C1 segment of cervical spinal cord (tissue), 14 donors: ENCODE data around the gene STK32A.

Experiments
- DNase-seq, 14 donors: peaks; one replicate each; lab custom pipeline; 2025; lab: John Stamatoyannopoulos, UW

STK32A gene

DNA sequence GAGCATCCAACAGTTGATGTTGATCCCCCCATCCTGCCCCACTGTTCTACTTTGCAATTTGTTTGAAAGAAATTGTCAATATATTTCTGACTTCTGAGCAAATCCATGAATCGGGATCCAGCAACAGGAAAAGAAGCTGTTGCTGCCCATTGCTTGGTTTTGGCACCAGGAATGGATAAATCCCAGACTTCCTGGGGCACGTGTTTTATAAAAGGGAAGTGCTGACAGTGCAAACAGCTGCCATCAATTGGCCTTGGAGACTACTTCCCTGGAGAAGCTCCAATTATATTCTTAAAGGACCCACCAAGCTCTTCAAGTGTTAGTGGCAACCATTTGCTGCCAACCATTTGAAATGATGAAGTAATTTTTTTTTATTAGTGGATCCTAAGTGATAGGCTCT is 13.7 kb downstream of the STK32A start:
- no peak for DNase-seq

GRCh38 chr5:147259837-147260236 is 25.0 kb downstream of the STK32A start:
- no peak for DNase-seq

DNA sequence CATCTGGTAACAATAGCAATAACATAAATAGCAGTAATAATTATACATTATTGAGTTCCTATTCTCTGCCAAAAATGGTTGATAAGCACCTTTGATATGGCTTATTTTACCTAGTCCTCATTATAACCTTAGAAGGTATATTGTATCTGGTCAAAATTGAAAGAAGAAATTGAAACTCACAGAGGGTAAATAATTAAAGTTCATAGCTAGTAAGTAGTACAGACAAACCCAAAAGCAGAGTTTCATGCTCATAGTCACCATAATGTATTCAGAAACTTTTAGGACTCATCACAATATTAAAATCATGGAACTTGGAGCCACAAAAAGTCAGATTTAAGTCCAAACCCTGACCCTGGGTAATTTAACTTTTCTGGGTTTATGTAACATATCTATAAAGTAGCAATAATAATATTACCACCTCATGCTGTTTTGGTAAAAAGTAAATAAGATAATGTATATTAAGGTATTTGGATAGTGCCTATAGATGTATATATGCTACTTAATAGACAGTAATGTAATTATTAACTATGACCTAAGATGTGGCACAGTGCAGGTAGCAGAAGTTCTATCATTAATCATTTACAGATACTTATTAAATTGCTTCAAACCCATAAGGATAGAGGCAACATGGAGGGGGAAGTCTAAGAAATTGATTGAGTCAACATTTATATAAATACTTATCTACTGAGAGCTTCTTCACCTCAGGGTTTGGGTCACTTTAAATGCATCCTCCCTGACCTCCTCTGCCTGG is 32.4 kb downstream of the STK32A start:
- DNase-seq, result no peak

- DNase-seq, result no peak
Measured at GRCh38 chr5:147276497-147276896, 41.7 kb downstream of the STK32A start.

DNA sequence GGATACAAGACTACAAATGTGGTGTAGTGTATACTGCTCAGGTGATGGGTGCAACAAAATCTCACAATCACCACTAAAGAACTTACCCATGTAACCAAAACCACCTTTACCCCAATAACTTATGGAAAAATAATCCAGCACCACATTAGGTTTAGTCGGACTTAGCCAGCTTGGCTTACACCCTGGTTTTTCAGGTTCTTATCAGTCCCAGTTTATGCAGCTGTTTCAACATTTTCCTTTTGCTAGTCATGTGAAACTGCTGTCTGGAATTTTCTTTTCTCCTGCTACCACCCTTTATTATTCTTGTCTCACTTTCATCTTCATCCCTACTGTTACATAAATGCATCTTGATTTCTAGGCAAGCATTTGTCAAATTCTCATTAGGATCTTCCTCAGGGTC is 51.5 kb downstream of the STK32A start:
- no peak for DNase-seq

DNA sequence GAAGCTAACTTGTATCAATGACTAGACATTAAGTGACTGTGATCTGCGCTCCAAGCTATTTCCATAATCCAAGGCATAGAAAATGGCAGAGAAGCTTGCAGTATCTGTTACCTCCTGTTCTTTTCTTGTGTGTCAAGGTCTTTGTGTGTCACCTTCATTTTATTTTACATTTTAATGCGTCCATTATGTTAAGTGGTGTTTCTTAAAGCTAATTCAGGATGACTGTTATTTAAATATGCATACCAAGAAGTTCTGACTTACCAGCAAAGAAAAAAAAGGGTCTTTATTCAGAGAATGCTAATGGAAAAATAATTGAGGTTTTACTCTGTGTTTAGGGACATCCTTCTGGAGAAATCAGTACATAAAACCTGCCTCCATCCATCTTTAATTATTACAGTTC is 52.3 kb downstream of the STK32A start:
- DNase-seq, result no peak

DNA sequence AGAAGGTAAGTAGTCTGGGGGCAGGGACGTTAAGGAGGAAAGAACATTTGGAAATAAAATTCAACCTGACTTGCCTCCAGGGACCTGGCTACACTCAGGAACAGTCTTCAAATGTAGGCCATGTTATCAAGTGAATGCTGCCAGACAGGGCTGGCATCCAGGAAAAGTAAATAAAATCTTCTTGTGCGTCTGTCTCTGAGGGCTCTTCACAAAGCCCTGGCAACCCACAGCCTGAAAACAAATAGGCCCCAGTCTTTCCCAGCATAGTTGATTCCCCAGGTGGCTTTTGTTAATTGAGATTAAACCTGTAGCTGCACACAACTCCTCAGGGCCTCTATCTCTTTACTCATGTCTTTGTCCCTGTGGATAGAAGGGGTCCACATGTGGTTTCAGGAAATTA is 55.4 kb downstream of the STK32A start:
- DNase-seq, result no peak

DNA sequence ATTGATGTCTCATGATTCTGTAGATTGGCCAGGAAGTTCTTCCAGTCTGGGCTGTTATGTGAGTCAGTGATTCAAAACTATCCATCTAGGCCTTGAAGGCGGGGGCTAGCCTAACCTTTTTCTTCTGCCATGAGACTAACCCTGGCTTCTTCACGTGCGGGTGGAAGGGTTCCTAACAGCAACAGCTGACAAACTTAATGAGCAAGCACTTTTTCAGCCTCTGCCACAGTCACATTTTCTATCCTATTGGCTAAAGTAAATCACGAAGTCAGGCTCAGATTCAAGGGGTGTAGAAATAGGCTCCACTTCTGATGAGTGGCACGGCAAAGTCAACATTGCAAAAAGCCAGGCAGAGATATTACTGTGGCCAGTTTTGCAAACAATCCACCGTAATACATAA is 68.4 kb downstream of the STK32A start:
- DNase-seq, result no peak

- DNase-seq, result peak in 1 of 14 donors; percentile 14
Measured at GRCh38 chr5:147303976-147304375, 69.2 kb downstream of the STK32A start.

DNA sequence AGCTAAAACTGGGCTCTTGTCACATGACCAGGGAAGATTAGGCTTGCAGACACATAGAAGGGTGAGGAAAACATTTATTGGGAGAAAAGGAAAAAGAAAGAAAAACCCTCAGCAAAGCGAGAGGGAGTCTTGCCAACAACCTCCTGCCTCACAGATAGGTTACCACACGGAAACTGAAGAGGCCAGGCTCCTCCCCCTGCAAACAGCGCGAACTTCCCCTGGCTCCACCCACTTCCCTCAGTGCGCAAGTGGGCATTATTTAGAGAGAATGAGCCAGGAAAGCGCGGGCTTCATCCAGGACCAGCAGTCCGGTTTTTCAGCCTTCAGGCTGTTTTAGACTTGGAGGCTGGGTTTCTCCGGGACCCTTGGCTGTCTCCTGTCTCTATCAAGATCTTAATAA is 70.3 kb downstream of the STK32A start:
- DNase-seq, result no peak

DNA sequence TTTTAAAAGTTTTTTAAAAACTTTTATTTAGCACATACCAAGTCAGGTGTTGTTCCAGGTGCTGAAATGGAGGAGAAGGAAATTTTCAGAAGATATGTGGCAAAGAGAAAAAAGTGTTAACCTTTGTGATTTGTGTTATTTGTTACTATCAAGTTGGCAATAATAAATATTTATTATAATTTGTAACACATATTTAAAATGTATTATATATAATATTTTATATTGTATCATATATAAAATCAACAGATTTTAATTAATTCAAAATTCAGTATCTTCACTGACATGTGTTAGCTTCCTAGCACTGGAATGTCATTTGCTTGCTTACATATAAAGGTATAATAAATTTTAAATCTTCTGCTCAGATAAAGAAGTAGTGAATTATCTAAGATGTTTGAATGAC is 71.5 kb downstream of the STK32A start:
- no peak for DNase-seq

- DNase-seq, result peak in 1 of 14 donors; percentile 0
Measured at GRCh38 chr5:147307170-147307569, 72.3 kb downstream of the STK32A start.

- DNase-seq, result no peak
Measured at GRCh38 chr5:147309621-147310020, 74.8 kb downstream of the STK32A start.

DNA sequence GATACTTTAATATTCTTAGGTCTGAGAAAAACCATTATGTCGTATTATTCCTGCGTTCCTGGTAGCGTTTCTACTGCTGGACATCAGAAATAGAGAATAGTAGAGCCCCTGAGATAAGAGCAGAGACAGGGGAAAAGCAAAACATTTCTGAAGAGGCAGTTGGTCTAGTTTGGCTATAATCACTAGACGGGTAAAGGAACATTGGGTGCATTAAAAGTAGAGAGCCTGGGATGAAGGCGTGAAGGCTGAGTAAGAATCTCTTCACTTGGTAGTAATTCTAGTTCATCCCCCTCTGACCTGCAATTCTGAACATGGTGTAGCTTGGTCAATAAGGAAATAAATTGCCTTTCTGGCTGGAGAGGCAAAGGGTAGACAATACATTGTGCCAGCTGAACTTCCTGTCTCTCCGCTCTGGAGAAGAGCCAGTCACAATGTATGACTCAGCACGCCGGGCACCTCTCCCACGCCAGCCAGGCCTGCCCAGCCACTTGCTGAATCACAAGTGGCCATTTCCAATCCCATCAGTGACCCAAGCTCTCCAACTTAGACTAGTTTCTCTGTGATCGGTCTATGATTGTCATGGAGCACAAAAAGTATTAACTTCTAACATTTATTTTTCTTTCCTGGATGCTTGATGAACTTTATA is 75.4 kb downstream of the STK32A start:
- peak in 12 of 14 donors; percentile 2 to 80 (median 36) for DNase-seq

GRCh38 chr5:147317978-147318684 is 83.3 kb downstream of the STK32A start:
- DNase-seq, result no peak

- no peak for DNase-seq
Measured at GRCh38 chr5:147321569-147321968, 86.7 kb downstream of the STK32A start.

- no peak for DNase-seq
Measured at GRCh38 chr5:147327421-147327820, 92.6 kb downstream of the STK32A start.

DNA sequence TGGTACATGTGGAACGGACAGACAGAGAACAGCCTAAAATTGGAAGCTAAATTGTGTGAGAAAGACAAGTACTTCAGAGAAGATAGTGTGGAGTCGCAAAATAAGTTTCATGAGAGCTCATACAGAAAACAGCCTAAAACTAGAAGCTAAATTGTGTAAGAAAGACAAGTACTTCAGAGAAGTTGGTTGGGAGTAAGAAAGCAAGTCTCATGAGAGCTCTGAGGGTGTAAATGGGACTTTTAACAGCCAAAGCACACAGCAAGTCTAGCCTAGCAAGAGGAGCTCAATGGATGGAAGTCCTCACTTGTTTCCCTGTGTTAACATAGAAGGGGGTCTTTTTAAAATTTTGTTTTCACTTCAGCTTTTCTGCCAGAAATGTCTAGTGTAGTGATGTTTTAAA is 93.1 kb downstream of the STK32A start:
- no peak for DNase-seq

DNA sequence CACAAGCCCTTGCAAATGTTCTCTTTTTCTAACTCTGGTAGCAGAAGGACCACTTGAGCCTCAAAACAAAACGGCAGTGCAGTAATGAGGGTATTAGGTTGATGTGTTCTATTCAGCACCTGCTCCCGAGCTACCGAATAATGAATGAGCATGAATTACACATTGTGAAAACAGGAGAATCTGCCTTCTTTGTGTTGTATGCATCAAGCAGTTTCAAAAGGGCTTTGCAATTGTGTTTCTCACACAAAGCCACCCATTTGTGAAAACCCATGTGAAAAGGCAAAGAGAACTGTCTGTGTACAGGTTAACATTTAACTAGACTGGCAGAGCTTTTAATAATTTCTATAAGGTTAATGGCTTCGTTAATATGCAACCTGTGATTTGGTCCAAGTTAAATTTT is 97.8 kb downstream of the STK32A start:
- DNase-seq, result no peak

GRCh38 chr5:147336876-147337275 is 102.0 kb downstream of the STK32A start:
- no peak for DNase-seq

DNA sequence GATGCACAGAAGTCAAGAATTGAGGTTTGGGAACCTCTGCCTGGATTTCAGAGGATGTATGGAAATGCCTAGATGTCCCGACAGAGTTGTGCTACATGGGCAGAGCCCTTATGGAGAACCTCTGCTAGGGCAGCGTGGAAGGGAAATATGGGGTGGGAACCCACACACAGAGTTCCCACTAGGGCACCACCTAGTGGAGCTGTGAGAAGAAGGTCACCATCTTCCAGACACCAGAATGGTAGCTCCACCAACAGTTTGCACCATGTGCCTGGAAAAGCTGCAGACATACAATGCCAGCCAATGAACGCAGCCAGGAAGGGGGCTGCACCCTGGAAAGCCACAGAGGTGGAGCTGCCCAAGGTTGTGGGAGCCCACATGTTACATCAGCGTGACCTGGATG is 104.5 kb downstream of the STK32A start:
- DNase-seq, result no peak

DNA sequence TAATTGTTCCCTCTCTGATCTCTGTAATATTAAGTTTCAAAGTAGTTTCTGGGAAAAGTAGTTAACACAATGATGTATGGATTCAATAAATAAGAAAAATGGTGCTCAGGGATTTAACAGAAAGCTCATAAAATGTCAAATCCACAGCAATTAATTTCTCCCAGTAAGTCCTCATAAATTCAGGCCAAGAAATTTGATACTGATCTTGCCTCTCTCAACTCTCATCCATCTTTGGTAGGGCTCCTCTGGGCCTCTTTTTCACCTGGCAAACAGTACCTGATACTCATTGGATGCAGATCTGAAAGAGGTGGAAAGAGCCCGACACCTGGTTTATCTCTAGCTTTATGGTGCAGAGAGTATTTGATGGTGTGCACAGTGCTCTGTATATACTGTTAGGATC is 106.1 kb downstream of the STK32A start:
- no peak for DNase-seq

- DNase-seq, result no peak
Measured at GRCh38 chr5:147341345-147341744, 106.5 kb downstream of the STK32A start.
